WTC11 (cell line): Measurements from ENCODE around the gene NPC2. TPM values are rescaled to one million over a fixed set of nuclear protein-coding genes. Genes with fewer than 3 reads are reported as not detected.

Experiments
- ATAC-seq: fragments of 200-7000 bp; cut with Tn5 transposase; 2 replicates; pipeline ENCODE4 v1.10.0; 2021; ENCODE audit warnings: mild to moderate bottlenecking, moderate library complexity
- CTCF ChIA-PET: fragments of 300-600 bp; sonication (Branson Sonifier 250); formaldehyde crosslinking; loops from one replicate; lab custom pipeline; 2021; ENCODE audit warnings: antibody characterized with exemption; lab: Charles Lee
- POLR2A ChIA-PET: fragments of 350-600 bp; sonication (Branson Sonifier 250); formaldehyde crosslinking; loops from one replicate; lab custom pipeline; 2021; ENCODE audit warnings: antibody characterized with exemption; lab: Charles Lee
- DNase-seq: peaks from one replicate; pipeline ENCODE4 v3.0.0; 2021; ENCODE audit warnings: low spot score
- H3K27ac Mint-ChIP-seq: 2 replicates; pipeline ENCODE4 v1.8.0; 2021; ENCODE audit warnings: mixed read lengths
- H3K27me3 Mint-ChIP-seq: 2 replicates; pipeline ENCODE4 v1.8.0; 2021; ENCODE audit warnings: low read depth, mild to moderate bottlenecking, moderate library complexity, mixed read lengths
- H3K36me3 Mint-ChIP-seq: 2 replicates; pipeline ENCODE4 v1.8.0; 2021; ENCODE audit warnings: mixed read lengths
- H3K4me1 Mint-ChIP-seq: 2 replicates; pipeline ENCODE4 v1.8.0; 2022; ENCODE audit warnings: mixed read lengths
- H3K4me3 Mint-ChIP-seq: 2 replicates; pipeline ENCODE4 v1.8.0; 2021; ENCODE audit warnings: mild to moderate bottlenecking, moderate library complexity, mixed read lengths
- H3K9me3 Mint-ChIP-seq: 2 replicates; pipeline ENCODE4 v1.8.0; 2021; ENCODE audit warnings: mixed read lengths
- ARID4B ChIP-seq: sonication (generic); formaldehyde crosslinking; IDR thresholded peaks from 2 replicates; pipeline ENCODE4 v1.8.0; 2023; ENCODE audit warnings: missing genetic modification reagents, mild to moderate bottlenecking, borderline replicate concordance
- HMGA2 ChIP-seq: fragments of 250-450 bp; sonication (Bioruptor Pico); IDR thresholded peaks from 2 replicates; pipeline ENCODE4 v1.4.0; 2021; ENCODE audit warnings: mild to moderate bottlenecking, moderate library complexity
- NFATC4 ChIP-seq: fragments of 250-450 bp; sonication (Bioruptor Pico); IDR thresholded peaks from 2 replicates; pipeline ENCODE4 v1.9.0; 2021; ENCODE audit warnings: mild to moderate bottlenecking
- ZNF121 ChIP-seq: sonication (generic); formaldehyde crosslinking; IDR thresholded peaks from 2 replicates; pipeline ENCODE4 v1.8.0; 2023; ENCODE audit warnings: missing genetic modification reagents
- ZNF263 ChIP-seq: sonication (generic); formaldehyde crosslinking; IDR thresholded peaks from 2 replicates; pipeline ENCODE4 v1.8.1; 2022; ENCODE audit warnings: low read depth, mild to moderate bottlenecking, moderate library complexity, missing genetic modification reagents
- ZNF281 ChIP-seq: sonication (generic); formaldehyde crosslinking; IDR thresholded peaks from 2 replicates; pipeline ENCODE4 v1.8.0; 2023; ENCODE audit warnings: mild to moderate bottlenecking, missing genetic modification reagents
- ZNF317 ChIP-seq: sonication (generic); formaldehyde crosslinking; IDR thresholded peaks from 2 replicates; pipeline ENCODE4 v1.8.1; 2023; ENCODE audit warnings: low read depth, mild to moderate bottlenecking, moderate library complexity, missing genetic modification reagents, borderline replicate concordance
- ZNF425 ChIP-seq: fragments of 250-450 bp; sonication (Bioruptor Pico); conservative IDR thresholded peaks from 2 replicates; pipeline ENCODE4 v1.9.0; 2021; ENCODE audit warnings: mild to moderate bottlenecking
- ZNF671 ChIP-seq: fragments of 250-450 bp; sonication (Bioruptor Pico); IDR thresholded peaks from 2 replicates; pipeline ENCODE4 v1.8.0; 2021; ENCODE audit warnings: mild to moderate bottlenecking
- total RNA-seq: library from RNA; stranded (reverse); gene quantifications from 3 replicates; pipeline ENCODE4 v1.2.3, GENCODE V29; 2021
- TF ChIP-seq, protein P1 (sequence below): sonication (generic); formaldehyde crosslinking; conservative IDR thresholded peaks from 2 replicates; pipeline ENCODE4 v1.8.1; 2022; ENCODE audit warnings: mild to moderate bottlenecking, missing genetic modification reagents
- TF ChIP-seq, protein P2 (sequence below): sonication (generic); formaldehyde crosslinking; IDR thresholded peaks from 2 replicates; pipeline ENCODE4 v1.8.0; 2022; ENCODE audit warnings: mild to moderate bottlenecking, missing genetic modification reagents
- TF ChIP-seq, protein P3 (sequence below): sonication (generic); formaldehyde crosslinking; IDR thresholded peaks from 2 replicates; pipeline ENCODE4 v1.8.0; 2022; ENCODE audit warnings: missing genetic modification reagents

Gene NPC2
- total RNA-seq, 1 experiment from 2014 or later: 139 TPM

GRCh38 chr14:74526854-74527585 lies 33.9 kb upstream of the NPC2 start:
- H3K4me3 Mint-ChIP-seq: no peak overlapping the region
- no peaks in the 10 kb centered on the region for H3K9me3 Mint-ChIP-seq
- CTCF ChIA-PET: interaction anchor here (0.6 to 3.3 kb wide), 18 partner anchors 9 to 261 kb away, joined by 3 to 25 read pairs (median 5); no protein-coding TSS in a partner anchor
- TF ChIP-seq, protein P1, sequence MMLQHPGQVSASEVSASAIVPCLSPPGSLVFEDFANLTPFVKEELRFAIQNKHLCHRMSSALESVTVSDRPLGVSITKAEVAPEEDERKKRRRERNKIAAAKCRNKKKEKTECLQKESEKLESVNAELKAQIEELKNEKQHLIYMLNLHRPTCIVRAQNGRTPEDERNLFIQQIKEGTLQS (CRISPR knock-in tag): no peak
- TF ChIP-seq ZNF121: peak; percentile 88
- no peaks in the 10 kb centered on the region for H3K36me3 Mint-ChIP-seq
- H3K27ac Mint-ChIP-seq: no peak overlapping the region
- no peaks in the 10 kb centered on the region for H3K27me3 Mint-ChIP-seq
- H3K4me1 Mint-ChIP-seq: peaks cover 7% of the 10 kb centered on the region
- peak; percentile 51 for DNase-seq
- ATAC-seq: peak; percentile 52
- POLR2A ChIA-PET: no interaction called here

DNA sequence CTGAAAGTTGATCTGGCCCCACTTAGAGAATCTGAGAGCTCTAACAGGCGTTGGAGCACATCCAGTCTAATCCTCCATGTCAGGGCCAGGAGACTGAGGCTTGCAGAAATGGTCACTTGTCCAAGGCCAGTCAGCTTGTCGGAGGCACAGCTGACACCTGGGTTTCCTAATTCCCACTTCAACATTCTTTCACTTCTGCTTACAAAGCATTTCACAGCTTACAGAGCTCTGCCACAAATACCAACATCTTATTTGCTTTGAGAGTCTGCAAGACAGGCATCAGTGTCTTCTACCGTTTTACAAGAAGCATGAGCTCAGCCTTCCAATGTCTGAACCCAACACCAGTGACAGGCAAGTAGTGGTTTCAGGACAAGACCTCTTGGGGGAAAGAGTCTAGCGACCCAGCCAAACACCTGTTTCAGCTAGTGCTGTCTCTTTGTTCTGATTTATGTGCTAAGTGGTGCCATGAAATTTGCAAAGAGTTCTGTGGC lies 32.3 kb upstream of the NPC2 start:
- POLR2A ChIA-PET: no interaction called here
- TF ChIP-seq, protein P2, sequence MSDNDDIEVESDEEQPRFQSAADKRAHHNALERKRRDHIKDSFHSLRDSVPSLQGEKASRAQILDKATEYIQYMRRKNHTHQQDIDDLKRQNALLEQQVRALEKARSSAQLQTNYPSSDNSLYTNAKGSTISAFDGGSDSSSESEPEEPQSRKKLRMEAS (CRISPR knock-in tag): no peak
- TF ChIP-seq ZNF281 (CRISPR knock-in tag): no peak
- no peak for TF ChIP-seq ZNF425 (CRISPR knock-in tag)
- TF ChIP-seq ZNF671: no peak
- TF ChIP-seq, protein P3, sequence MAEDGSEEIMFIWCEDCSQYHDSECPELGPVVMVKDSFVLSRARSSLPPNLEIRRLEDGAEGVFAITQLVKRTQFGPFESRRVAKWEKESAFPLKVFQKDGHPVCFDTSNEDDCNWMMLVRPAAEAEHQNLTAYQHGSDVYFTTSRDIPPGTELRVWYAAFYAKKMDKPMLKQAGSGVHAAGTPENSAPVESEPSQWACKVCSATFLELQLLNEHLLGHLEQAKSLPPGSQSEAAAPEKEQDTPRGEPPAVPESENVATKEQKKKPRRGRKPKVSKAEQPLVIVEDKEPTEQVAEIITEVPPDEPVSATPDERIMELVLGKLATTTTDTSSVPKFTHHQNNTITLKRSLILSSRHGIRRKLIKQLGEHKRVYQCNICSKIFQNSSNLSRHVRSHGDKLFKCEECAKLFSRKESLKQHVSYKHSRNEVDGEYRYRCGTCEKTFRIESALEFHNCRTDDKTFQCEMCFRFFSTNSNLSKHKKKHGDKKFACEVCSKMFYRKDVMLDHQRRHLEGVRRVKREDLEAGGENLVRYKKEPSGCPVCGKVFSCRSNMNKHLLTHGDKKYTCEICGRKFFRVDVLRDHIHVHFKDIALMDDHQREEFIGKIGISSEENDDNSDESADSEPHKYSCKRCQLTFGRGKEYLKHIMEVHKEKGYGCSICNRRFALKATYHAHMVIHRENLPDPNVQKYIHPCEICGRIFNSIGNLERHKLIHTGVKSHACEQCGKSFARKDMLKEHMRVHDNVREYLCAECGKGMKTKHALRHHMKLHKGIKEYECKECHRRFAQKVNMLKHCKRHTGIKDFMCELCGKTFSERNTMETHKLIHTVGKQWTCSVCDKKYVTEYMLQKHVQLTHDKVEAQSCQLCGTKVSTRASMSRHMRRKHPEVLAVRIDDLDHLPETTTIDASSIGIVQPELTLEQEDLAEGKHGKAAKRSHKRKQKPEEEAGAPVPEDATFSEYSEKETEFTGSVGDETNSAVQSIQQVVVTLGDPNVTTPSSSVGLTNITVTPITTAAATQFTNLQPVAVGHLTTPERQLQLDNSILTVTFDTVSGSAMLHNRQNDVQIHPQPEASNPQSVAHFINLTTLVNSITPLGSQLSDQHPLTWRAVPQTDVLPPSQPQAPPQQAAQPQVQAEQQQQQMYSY: no peak
- TF ChIP-seq ZNF317 (CRISPR knock-in tag): no peak
- no peak for TF ChIP-seq ARID4B
- no peak for TF ChIP-seq ZNF263 (CRISPR knock-in tag)
- TF ChIP-seq HMGA2 (CRISPR knock-in tag): no peak
- no peak for TF ChIP-seq NFATC4 (CRISPR knock-in tag)
- ATAC-seq (no peak), DNase-seq (no peak)
- H3K4me3 Mint-ChIP-seq: no peak overlapping the region
- no peaks in the 10 kb centered on the region for H3K9me3 Mint-ChIP-seq
- H3K27me3 Mint-ChIP-seq: no peaks in the 10 kb centered on the region
- CTCF ChIA-PET: interaction anchor here (1.9 to 3.3 kb wide), 2 partner anchors 17 to 23 kb away, joined by 10 to 25 read pairs; no protein-coding TSS in a partner anchor
- no peaks in the 10 kb centered on the region for H3K36me3 Mint-ChIP-seq
- peaks cover 4% of the 10 kb centered on the region for H3K4me1 Mint-ChIP-seq
- no peak overlapping the region for H3K27ac Mint-ChIP-seq
